ENCODE results near the gene THAP7.

- TF ChIP-seq CTCF (CRISPR knock-in tag; IDR thresholded peaks at IDR 0.05) (no peak), EZH2 (conservative IDR thresholded peaks at IDR 0.05; ENCODE audit: low read depth, low read length) (no peak), FOXK2 (IDR thresholded peaks at IDR 0.05) (no peak), POLR2A (IDR thresholded peaks at IDR 0.05; ENCODE audit: insufficient read depth in 1 of 2, low read depth in 2 of 2, low read length in 2 of 2) (no peak), ZZZ3 (CRISPR knock-in tag; IDR thresholded peaks at IDR 0.05; ENCODE audit: borderline replicate concordance) (no peak), IRF1 (CRISPR knock-in tag; IDR thresholded peaks at IDR 0.05; ENCODE audit: low read depth) (no peak), POLR2AphosphoS5 (IDR thresholded peaks at IDR 0.05; ENCODE audit: low read depth, low read length) (no peak), ZBTB44 (CRISPR knock-in tag; IDR thresholded peaks at IDR 0.05) (no peak), HNRNPLL (IDR thresholded peaks at IDR 0.05; ENCODE audit: low read depth, low read length, poor library complexity, severe bottlenecking) (no peak), DMTF1 (CRISPR knock-in tag; IDR thresholded peaks at IDR 0.05) (no peak), ATF2 (CRISPR knock-in tag; IDR thresholded peaks at IDR 0.05) (no peak), SETDB1 (CRISPR knock-in tag; IDR thresholded peaks at IDR 0.05; ENCODE audit: borderline replicate concordance) (no peak), ZNF772 (CRISPR knock-in tag; IDR thresholded peaks at IDR 0.05) (no peak), SRSF9 (IDR thresholded peaks at IDR 0.05; ENCODE audit: borderline replicate concordance, insufficient read depth, low read depth, low read length, poor library complexity, severe bottlenecking) (no peak)
These were observed 16.2 kb downstream of the THAP7 start for GRCh38 chr22:20985720-20986119.
